ENCODE measurements around the gene SGSM2. TPM values are rescaled to one million over a fixed set of nuclear protein-coding genes. Genes with fewer than 3 reads are reported as not detected.

Gene SGSM2
- total and polyA plus RNA-seq, 2 of the 13 experiments (the other 11 are each of a cell fraction or from before 2014, with no cell fraction given): 30.4 to 51.3 TPM

DNA sequence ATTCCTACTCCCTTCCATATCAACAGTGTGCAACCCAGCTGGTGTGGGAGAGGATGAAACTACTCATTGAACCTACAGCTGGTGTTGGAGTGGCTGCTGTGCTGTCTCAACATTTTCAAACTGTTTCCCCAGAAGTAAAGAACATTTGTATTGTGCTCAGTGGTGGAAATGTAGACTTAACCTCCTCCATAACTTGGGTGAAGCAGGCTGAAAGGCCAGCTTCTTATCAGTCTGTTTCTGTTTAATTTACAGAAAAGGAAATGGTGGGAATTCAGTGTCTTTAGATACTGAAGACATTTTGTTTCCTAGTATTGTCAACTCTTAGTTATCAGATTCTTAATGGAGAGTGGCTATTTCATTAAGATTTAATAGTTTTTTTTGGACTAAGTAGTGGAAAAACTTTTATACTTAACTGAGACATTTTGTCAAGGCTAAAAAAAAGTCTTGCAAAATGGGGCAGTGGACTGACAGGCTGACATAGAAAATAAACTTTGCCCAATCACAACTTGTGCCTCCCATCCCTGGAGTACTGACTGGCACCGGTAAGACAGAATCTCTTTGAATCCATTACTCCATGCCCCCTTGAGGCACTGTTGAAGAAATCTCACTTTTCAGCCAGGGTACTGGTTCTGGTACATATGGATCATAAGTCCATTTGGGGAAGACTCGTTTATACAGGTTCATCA lies 13.5 kb upstream of the SGSM2 start:
- Histone ChIP-seq H3K27ac (ENCODE audit: extremely low read length, insufficient read depth, low read length) (no peak overlapping the region), H3K27me3 (ENCODE audit: control insufficient read depth in 1 of 2, insufficient read depth in 2 of 2, low read length in 2 of 2) (no peaks in the 10 kb centered on the region), H2AFZ (ENCODE audit: low read length) (no peak overlapping the region), H3K9me3 (ENCODE audit: low read length) (no peaks in the 10 kb centered on the region), H3K4me1 (ENCODE audit: insufficient read depth, low read length) (no peaks in the 10 kb centered on the region), H3K79me2 (ENCODE audit: insufficient read depth, low read length) (peaks cover 3% of the 10 kb centered on the region), H3K9ac (ENCODE audit: insufficient read depth, low read depth, low read length) (no peak overlapping the region), H3K36me3 (replicated peaks in 1 of 2; ENCODE audit: control insufficient read depth in 1 of 2, insufficient read depth in 2 of 2, low read length in 2 of 2) (peaks cover 15 to 52% of the 10 kb centered on the region in 2 experiments), H3K4me2 (ENCODE audit: low read depth, low read length) (no peak overlapping the region), H4K20me1 (ENCODE audit: insufficient read depth, low read length) (no peaks in the 10 kb centered on the region), H3K4me3 (replicated peaks in 1 of 3; ENCODE audit: insufficient read depth in 1 of 3, low read depth in 2 of 3, low read length in 3 of 3) (no peak overlapping the region)
- intact Hi-C loops (cut with micrococcal nuclease; ENCODE audit: unreplicated experiment): no loop called here
- no TSS peak for BruUV-seq (replicated peaks)
- TF ChIP-seq POLR2AphosphoS5 (IDR thresholded peaks at IDR 0.05; ENCODE audit: low read depth, low read length) (peak; percentile 20; the same call in 1 of the 2 replicates), ZNF24 (IDR thresholded peaks at IDR 0.05) (no peak)
- ChIA-PET POLR2A (interaction anchor here (0.5 to 1.4 kb wide), 3 partner anchors 11 to 1776 kb away, joined by 3 to 6 read pairs (median 6); partner anchors contain the start of genes SMG6 and SRR), CTCF (ENCODE audit: low intra/inter-chr PET ratio, low total read pairs) (no interaction called here)
- no peak for ATAC-seq
- FAIRE-seq: no peak
- no peak for DNase-seq (ENCODE audit: low spot score)
- in situ Hi-C loops (cut with HindIII; ENCODE audit: extremely low pct_ligation_motif_present, low pct_unique_long_range_greater_than_20kb): no loop called here
- 95% methylated on average over 2 of the region's 2 CpGs for WGBS (ENCODE audit: low lambda C conversion rate)

DNA sequence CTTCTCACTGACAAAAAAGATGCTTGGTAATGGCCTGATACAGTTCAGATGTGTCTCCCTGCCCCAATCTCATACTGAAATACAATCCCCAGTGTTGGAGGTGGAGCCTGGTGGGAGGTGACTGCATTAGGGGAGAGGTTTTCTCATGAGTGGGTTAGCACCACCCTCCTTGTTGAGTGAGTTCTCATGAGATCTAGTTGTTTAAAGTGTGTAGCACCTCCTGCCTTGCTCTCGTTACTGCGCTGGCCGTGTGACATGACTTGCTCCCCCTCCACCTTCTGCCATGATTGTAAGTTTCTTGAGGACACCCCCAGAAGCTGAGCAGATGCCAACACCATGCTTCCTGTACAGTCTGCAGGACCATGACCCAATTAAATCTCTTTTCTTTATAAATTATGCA lies 6.0 kb upstream of the SGSM2 start:
- 0 out of 2 replicates have a peak, but pooled peaks have one; percentile 19 for TF ChIP-seq POLR2AphosphoS5 (IDR thresholded peaks at IDR 0.05; ENCODE audit: low read depth, low read length)
- peak; percentile 23; the same call in 1 of the 2 replicates for TF ChIP-seq RBFOX2 (IDR thresholded peaks at IDR 0.05; ENCODE audit: low read depth, low read length)
- TF ChIP-seq RFXANK (CRISPR knock-in tag; IDR thresholded peaks at IDR 0.05): no peak
- Histone ChIP-seq H3K9ac (ENCODE audit: insufficient read depth, low read depth, low read length) (no peak overlapping the region), H3K27ac (ENCODE audit: extremely low read length, insufficient read depth, low read length) (no peak overlapping the region), H3K27me3 (ENCODE audit: control insufficient read depth in 1 of 2, insufficient read depth in 2 of 2, low read length in 2 of 2) (no peaks in the 10 kb centered on the region; a peak in 1 of 5 replicates), H3K4me3 (replicated peaks in 1 of 3; ENCODE audit: insufficient read depth in 1 of 3, low read depth in 2 of 3, low read length in 3 of 3) (no peak overlapping the region), H3K4me1 (ENCODE audit: insufficient read depth, low read length) (peaks cover 27% of the 10 kb centered on the region), H3K79me2 (ENCODE audit: insufficient read depth, low read length) (peaks cover 45% of the 10 kb centered on the region), H4K20me1 (ENCODE audit: insufficient read depth, low read length) (no peaks in the 10 kb centered on the region; the same call in 1 of the 2 replicates), H3K9me3 (ENCODE audit: low read length) (no peaks in the 10 kb centered on the region), H2AFZ (ENCODE audit: low read length) (no peak overlapping the region), H3K36me3 (replicated peaks in 1 of 2; ENCODE audit: control insufficient read depth in 1 of 2, insufficient read depth in 2 of 2, low read length in 2 of 2) (peaks cover 40 to 77% of the 10 kb centered on the region in 2 experiments), H3K4me2 (ENCODE audit: low read depth, low read length) (no peak overlapping the region)
- ATAC-seq (no peak), DNase-seq (ENCODE audit: low spot score) (no peak), FAIRE-seq (no peak)
- POLR2A ChIA-PET: interaction anchor here (0.5 kb wide), 1 partner anchor 561 kb away, joined by 3 read pairs; no protein-coding TSS in a partner anchor
- intact Hi-C loops (cut with micrococcal nuclease; ENCODE audit: unreplicated experiment) (no loop called here), in situ Hi-C loops (cut with HindIII; ENCODE audit: extremely low pct_ligation_motif_present, low pct_unique_long_range_greater_than_20kb) (no loop called here)
- WGBS (ENCODE audit: low lambda C conversion rate): 100% methylated on average over 3 of the region's 3 CpGs
- no TSS peak for BruUV-seq (replicated peaks)
- CTCF ChIA-PET (ENCODE audit: low intra/inter-chr PET ratio, low total read pairs): no interaction called here

All from HepG2 (cell line).